D721Med (cell line): Measurements from ENCODE around the gene NEMP1.

ENCODE experiments used
- DNase-seq: peaks from one replicate; pipeline ENCODE4 v3.0.0; 2011; ENCODE audit warnings: low spot score; ENCODE audit not compliant: insufficient read length
- FAIRE-seq: peaks from 2 replicates; lab custom pipeline; 2011; peaks lifted over from hg19 to GRCh38; lab: Jason Lieb, UNC
- TF ChIP-seq, protein P1 (sequence below): IDR thresholded peaks from 2 replicates; pipeline ENCODE4 v1.5.1; 2012; ENCODE audit warnings: mild to moderate bottlenecking, control low read depth; ENCODE audit not compliant: insufficient read depth; ENCODE audit errors: missing control alignments

NEMP1 gene

DNA sequence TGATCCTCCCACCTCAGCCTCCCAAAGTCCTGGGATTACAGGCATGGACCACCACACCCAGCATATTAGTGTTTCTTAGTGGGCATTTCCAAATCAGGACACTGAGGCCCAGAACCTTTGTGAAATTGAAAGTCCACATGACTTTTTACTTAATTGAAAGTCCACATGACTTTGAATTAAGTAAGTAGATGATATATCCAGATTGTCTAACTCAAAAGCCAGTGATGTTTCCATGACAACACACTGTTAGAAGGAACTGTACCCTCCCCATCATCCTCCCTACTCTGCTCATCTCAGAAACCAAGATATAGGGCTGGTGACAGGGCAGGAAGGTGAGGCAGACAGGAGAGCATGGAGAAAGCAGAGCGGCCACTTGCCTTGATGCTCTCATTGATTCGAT is 35.9 kb downstream of the NEMP1 start:
- no peak for FAIRE-seq
- TF ChIP-seq, protein P1, sequence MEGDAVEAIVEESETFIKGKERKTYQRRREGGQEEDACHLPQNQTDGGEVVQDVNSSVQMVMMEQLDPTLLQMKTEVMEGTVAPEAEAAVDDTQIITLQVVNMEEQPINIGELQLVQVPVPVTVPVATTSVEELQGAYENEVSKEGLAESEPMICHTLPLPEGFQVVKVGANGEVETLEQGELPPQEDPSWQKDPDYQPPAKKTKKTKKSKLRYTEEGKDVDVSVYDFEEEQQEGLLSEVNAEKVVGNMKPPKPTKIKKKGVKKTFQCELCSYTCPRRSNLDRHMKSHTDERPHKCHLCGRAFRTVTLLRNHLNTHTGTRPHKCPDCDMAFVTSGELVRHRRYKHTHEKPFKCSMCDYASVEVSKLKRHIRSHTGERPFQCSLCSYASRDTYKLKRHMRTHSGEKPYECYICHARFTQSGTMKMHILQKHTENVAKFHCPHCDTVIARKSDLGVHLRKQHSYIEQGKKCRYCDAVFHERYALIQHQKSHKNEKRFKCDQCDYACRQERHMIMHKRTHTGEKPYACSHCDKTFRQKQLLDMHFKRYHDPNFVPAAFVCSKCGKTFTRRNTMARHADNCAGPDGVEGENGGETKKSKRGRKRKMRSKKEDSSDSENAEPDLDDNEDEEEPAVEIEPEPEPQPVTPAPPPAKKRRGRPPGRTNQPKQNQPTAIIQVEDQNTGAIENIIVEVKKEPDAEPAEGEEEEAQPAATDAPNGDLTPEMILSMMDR, result no peak
- no peak for DNase-seq

- TF ChIP-seq, protein P1, result no peak
- FAIRE-seq, result no peak
- no peak for DNase-seq
These were observed 37.8 kb downstream of the NEMP1 start for GRCh38 chr12:57040750-57041149.

GRCh38 chr12:57040211-57040610 is 38.4 kb downstream of the NEMP1 start:
- FAIRE-seq, result no peak
- DNase-seq, result no peak
- TF ChIP-seq, protein P1, result no peak

- FAIRE-seq (no peak), DNase-seq (no peak)
- TF ChIP-seq, protein P1, result no peak
These were observed 39.4 kb downstream of the NEMP1 start for GRCh38 chr12:57039016-57039798.

DNA sequence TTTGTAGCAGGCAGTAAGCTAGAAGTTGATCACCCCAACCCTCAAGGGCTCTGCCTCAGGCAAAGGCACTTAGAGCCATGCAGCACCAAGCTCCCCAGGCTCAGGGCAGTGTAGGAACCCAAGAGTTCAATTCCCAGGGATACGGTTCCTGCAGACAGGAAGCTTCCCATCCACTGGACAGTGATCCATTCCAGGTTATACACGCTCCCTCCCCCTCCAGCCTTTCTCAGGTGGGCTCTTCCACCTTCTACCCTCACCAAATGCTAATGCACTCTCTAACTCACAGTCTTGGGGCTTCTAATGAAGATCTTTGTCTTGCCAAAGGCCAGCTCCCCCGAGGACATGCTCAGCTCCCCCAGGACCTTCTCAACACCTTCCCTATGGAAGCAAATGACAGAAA is 41.3 kb downstream of the NEMP1 start:
- no peak for FAIRE-seq
- no peak for DNase-seq
- TF ChIP-seq, protein P1, result no peak

DNA sequence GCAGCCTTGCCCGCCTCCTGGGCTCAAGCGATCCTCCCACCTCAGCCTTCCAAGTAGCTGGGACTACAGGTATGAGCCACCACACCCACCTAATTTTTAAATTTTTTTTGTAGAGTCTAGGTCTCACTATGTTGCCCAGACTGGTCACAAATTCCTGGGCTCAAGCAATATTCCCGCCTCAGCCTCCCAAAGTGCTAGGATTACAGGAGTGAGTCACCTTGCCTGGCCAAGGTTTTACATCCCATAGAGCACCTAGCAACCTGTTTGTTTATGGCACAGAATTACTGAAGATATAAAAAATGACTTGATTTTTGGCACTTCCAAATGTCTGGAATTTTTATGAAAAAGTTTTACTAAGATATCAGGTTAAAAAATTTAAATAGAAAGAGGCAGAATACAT is 45.2 kb downstream of the NEMP1 start:
- TF ChIP-seq, protein P1, result no peak
- FAIRE-seq, result no peak
- no peak for DNase-seq

GRCh38 chr12:57031789-57032188 is 46.8 kb downstream of the NEMP1 start:
- DNase-seq, result no peak

More at GRCh38 chr12:57031789-57032188, 46.8 kb downstream of the NEMP1 start:
- FAIRE-seq, result no peak
- TF ChIP-seq, protein P1, result no peak
